ENCODE measurements around the gene LMF2.
A peak's percentile ranks its signal among the peaks of the same experiment; 100 is the strongest.

Gene LMF2

GRCh38 chr22:50504369-50505211 lies 2.9 kb downstream of the LMF2 start:
- DNase-seq (ENCODE audit: low read depth in 1 of 2, low spot score in 1 of 2) = no peak

GRCh38 chr22:50503475-50504145 lies 3.9 kb downstream of the LMF2 start:
- DNase-seq (ENCODE audit: low read depth in 1 of 2, low spot score in 1 of 2) = no peak

GRCh38 chr22:50502628-50503474 lies 4.7 kb downstream of the LMF2 start:
- DNase-seq (ENCODE audit: low read depth in 1 of 2, low spot score in 1 of 2) = no peak

- no peak for DNase-seq (ENCODE audit: low read depth in 1 of 2, low spot score in 1 of 2)
Observed at GRCh38 chr22:50502096-50502495, 5.4 kb downstream of the LMF2 start.

- DNase-seq (ENCODE audit: low read depth in 1 of 2, low spot score in 1 of 2) = no peak
Observed at GRCh38 chr22:50500452-50500851, 7.0 kb downstream of the LMF2 start.

GRCh38 chr22:50498322-50498890 lies 9.1 kb downstream of the LMF2 start:
- peak; percentile 38 to 40 for DNase-seq (ENCODE audit: low read depth in 1 of 2, low spot score in 1 of 2)

- no peak for DNase-seq (ENCODE audit: low read depth in 1 of 2, low spot score in 1 of 2)
Observed at GRCh38 chr22:50497093-50497492, 10.4 kb downstream of the LMF2 start.

GRCh38 chr22:50490531-50491308 lies 16.8 kb downstream of the LMF2 start:
- DNase-seq (ENCODE audit: low read depth in 1 of 2, low spot score in 1 of 2) = no peak

- no peak for DNase-seq (ENCODE audit: low read depth in 1 of 2, low spot score in 1 of 2)
Observed at GRCh38 chr22:50489363-50490243, 17.9 kb downstream of the LMF2 start.

- no peak for DNase-seq (ENCODE audit: low read depth in 1 of 2, low spot score in 1 of 2)
Observed at GRCh38 chr22:50488886-50489285, 18.6 kb downstream of the LMF2 start.

GRCh38 chr22:50488006-50488677 lies 19.4 kb downstream of the LMF2 start:
- DNase-seq (ENCODE audit: low read depth in 1 of 2, low spot score in 1 of 2) = no peak

- DNase-seq (ENCODE audit: low read depth in 1 of 2, low spot score in 1 of 2) = no peak
Observed at GRCh38 chr22:50487290-50488005, 20.1 kb downstream of the LMF2 start.

- no peak for DNase-seq (ENCODE audit: low read depth in 1 of 2, low spot score in 1 of 2)
Observed at GRCh38 chr22:50486561-50487289, 20.8 kb downstream of the LMF2 start, which contains the start of gene MIOX. Gene MIOX, plus strand, starts transcription at chr22:50486859. Its CDS starts 39 bp downstream, at chr22:50486898.

GRCh38 chr22:50485221-50486131 lies 22.0 kb downstream of the LMF2 start:
- no peak for DNase-seq (ENCODE audit: low read depth in 1 of 2, low spot score in 1 of 2)

GRCh38 chr22:50483977-50484853 lies 23.3 kb downstream of the LMF2 start:
- no peak for DNase-seq (ENCODE audit: low read depth in 1 of 2, low spot score in 1 of 2)

GRCh38 chr22:50483556-50483955 lies 23.9 kb downstream of the LMF2 start:
- DNase-seq (ENCODE audit: low read depth in 1 of 2, low spot score in 1 of 2) = no peak
